CD1c-positive myeloid dendritic cell (primary cell): ENCODE data around the gene HOXB13.

ENCODE experiments used
- DNase-seq: peaks from one replicate; pipeline ENCODE4 v3.0.0-alpha.2; 2016; ENCODE audit errors: extremely low spot score

The HOXB13 gene

GRCh38 chr17:48728232-48729231 lies at the start of gene HOXB13:
HOXB13 (minus strand) TSS chr17:48728750; CDS start chr17:48728593, 157 bp downstream.
- DNase-seq = peak; percentile 31

DNA sequence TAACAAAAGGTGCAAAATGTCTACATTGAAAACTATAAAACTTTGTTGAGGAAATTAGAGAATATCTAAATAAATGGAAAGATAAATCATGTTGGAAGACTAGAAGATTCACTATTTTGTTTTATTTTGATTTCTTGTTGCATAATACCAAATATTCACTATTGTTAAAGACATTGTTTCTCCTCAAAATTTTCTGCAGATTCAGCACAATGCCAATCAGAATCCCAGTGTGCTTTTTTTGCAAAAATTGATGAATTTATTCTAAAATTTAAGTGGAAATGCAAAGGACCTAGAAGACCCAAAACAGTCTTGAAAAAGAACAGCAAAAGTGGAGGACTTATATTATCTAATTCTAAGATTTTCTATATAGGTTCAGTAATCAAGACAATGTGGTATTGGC lies 48.1 kb upstream of the HOXB13 start:
- no peak for DNase-seq

GRCh38 chr17:48773245-48773644 lies 44.7 kb upstream of the HOXB13 start:
- DNase-seq = no peak

DNA sequence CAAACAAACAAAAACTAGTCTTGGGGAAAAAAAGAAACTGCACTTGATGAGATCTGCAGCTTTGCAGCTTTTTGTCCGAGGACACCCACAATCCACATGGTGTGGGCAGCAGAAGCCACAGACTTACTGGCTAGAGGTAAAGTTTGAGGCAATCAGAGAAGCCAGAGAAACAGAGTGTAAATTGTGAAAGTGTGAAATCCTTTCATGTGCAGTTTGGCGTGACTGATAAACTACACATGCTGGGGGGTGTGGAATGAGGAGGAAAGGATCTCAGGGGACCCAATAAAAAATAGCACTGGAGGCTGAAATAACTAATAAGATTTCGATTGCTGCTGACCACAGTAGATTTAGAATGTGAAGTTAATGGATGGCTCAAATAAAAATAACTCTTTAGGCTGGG lies 42.4 kb upstream of the HOXB13 start:
- no peak for DNase-seq

GRCh38 chr17:48769009-48769675 lies 40.6 kb upstream of the HOXB13 start:
- DNase-seq = no peak

GRCh38 chr17:48767263-48767774 lies 38.8 kb upstream of the HOXB13 start:
- no peak for DNase-seq

- DNase-seq = no peak
These were observed 32.6 kb upstream of the HOXB13 start for GRCh38 chr17:48761114-48761513.

DNA sequence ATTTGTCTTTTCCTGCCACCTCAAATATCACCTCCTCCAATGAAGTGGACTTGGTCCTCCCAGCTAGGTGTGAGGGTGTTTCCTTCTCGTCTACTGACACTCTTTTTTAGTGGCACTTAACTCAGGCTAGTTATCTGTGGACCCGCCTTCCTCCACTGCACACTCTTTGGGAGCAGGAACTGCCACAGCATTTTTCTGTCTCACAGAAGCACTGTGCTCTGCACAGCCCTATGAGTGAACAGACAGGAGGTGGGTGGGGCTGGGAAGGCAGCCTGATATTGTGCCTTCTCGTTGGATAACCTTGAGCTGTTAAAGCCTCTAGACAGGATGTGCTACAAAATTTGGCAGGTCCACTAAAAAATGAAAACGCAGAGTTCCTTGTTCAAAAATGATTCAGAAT lies 31.9 kb upstream of the HOXB13 start:
- no peak for DNase-seq

DNA sequence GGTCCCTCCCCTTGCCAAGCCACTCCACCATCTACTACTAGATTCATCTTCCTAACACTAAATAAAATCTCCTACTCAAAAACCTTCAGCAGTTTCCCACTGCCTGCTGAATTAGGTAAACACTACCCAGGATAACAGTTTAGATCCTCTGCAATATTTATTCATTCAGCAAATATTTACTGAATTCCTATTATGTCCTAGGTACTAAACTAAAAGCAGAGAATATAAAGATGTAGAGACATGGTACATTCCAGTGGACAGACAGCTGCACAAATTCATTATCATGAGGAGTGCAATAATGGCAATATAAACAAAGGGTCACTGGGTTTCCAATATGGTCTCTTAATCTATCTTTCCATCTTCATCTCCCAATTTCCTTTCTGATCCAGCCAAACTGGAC lies 30.7 kb upstream of the HOXB13 start:
- no peak for DNase-seq

DNA sequence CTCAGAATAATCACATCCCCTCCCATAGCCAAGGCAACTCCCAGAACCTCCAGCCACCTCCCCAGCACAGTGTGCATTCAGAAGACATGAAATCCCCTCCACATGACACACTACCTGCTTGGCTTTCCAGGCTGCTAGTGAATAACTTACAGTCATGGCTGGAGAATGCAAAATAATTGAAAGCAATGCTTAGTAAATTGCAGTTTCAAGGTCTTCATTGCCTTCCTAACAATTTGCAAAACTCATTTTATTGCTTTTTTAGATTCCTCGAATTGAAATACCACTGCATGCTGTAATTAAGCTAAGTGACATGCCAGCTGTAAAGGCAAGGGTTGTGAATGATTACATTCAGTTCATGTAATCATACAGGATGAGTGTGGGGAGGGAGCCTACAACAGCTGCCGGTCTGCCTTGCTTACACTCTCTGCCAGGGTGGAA lies 29.0 kb upstream of the HOXB13 start:
- DNase-seq = no peak

- DNase-seq = peak; percentile 39
These were observed 28.3 kb upstream of the HOXB13 start for GRCh38 chr17:48756830-48757251.

- DNase-seq = peak; percentile 61
These were observed 26.8 kb upstream of the HOXB13 start for GRCh38 chr17:48755356-48755755.

GRCh38 chr17:48754500-48755261 lies 26.1 kb upstream of the HOXB13 start:
- no peak for DNase-seq

DNA sequence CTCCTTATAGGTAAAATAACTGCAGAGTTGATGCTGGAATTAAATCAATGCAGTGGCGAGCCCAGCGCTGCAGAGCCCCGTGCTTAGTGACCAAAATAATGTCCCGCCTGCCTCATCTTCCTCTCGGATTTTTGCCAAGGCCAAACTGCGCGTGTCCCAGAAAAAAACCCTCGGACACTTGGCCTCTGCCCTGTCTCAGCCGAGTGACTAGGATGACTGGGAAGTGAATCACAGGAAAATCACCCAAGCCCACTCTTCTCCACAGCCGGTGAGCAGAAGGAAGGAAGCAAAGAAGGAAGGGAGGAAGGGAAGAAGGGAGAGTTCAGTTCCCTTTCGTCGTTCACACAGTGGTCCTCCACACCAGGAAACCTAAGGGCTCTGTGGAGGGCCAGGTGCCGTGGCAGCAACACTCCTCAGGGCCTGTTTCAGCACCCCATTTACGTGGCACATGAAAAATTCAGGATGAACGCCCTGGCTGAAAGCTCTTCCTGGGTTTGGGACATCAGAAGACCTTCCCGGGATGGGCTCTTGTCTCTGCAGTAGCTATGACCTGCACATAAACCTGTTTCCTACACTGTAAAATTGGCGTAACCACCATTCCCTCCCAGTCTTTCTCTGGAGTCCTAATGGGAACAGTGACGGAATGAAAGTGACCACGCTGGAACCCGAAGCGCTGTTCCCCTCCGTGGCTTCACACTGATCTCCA lies 25.4 kb upstream of the HOXB13 start:
- no peak for DNase-seq

- no peak for DNase-seq
These were observed 24.1 kb upstream of the HOXB13 start for GRCh38 chr17:48752399-48753288.

DNA sequence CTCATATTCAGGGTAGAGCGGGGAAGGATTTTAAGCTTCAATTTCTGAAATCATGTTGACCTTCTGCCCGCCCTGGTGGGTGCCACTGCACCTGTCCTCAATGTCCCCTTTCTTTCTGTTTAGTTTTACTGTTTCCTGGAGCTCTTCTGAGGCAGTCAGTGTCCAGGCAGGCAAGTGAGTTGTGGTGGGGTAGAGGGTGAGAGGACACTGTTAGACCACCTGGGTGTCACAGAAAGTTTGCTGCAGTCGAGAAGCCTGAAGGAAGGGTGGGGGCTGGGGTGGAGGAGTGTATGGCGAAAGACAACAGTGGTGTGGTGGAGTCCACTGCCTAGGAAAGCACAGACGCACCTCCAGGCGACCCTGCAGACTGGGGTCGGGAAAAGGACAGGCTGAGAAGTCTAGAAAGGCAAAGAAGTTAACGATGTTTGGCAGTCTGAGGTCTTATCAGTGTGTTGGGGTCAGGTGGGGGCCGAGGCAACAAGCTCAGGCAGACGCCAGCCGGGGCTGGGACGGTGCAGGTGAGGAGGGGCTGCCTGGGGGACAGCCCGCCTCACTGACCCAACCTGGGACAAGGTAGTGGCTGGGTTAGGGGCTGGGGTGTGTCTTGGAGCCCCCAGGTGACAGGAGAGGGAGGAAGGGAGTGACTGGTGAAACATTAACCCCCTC lies 23.3 kb upstream of the HOXB13 start:
- no peak for DNase-seq

DNA sequence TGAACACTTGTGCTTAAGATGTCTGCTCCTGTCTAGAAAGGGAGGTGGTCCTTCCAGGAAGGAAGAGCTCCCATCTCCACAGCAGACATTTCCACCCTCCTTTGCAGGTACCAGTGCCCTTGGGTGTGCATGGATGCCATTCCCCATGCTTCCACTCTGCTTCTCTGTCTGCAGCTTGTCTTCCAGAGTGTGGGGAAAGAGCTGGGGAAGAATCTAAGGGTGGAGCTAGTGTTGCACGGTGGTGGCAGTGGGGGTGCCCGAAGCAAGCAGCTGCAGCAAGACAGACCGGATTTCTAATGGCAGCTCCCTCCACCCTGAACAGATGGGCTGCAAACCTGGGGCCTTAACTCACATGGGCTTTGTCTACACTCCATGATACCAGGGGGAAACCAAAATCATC lies 22.6 kb upstream of the HOXB13 start:
- DNase-seq = no peak

- DNase-seq = no peak
These were observed 21.3 kb upstream of the HOXB13 start for GRCh38 chr17:48749621-48750553.
